PC-9 (cell line): ENCODE data around the gene ANKZF1. TPM values are rescaled to one million over a fixed set of nuclear protein-coding genes. Genes with fewer than 3 reads are reported as not detected.
A peak's percentile ranks its signal among the peaks of the same experiment; 100 is the strongest.

ENCODE experiments used
- BruUV-seq: library from RNA; stranded (reverse); fragments of 400-500 nt; replicated peaks from 2 replicates; lab custom pipeline; 2021; lab: Mats Ljungman, UMichigan
- CTCF ChIA-PET: fragments of 300-600 bp; sonication (Branson Sonifier 250); formaldehyde crosslinking; loops from one replicate; lab custom pipeline; 2022; ENCODE audit warnings: antibody characterized with exemption; lab: Charles Lee
- POLR2A ChIA-PET: fragments of 300-600 bp; sonication (Branson Sonifier 250); formaldehyde crosslinking; loops from one replicate; lab custom pipeline; 2022; ENCODE audit warnings: antibody characterized with exemption; ENCODE audit not compliant: unreplicated experiment; lab: Charles Lee
- DNase-seq, 2 experiments: peaks; one replicate each; pipeline versions ENCODE4 v3.0.0 to v3.0.0-alpha.2; 2015 to 2022; ENCODE audit warnings: mixed read lengths in 1 of 2
- H2AFZ ChIP-seq: fragments of 200-600 bp; sonication (generic); 2 replicates; pipeline ENCODE4 v1.8.1; 2017; ENCODE audit warnings: antibody characterized with exemption
- H3F3A ChIP-seq: fragments of 200-600 bp; sonication (generic); 2 replicates; pipeline ENCODE4 v1.8.1; 2017; ENCODE audit warnings: antibody characterized with exemption, mild to moderate bottlenecking, low read depth; ENCODE audit not compliant: insufficient read depth
- H3K27ac ChIP-seq: fragments of 200-600 bp; sonication (generic); 2 replicates; pipeline ENCODE4 v1.6.1; 2016; ENCODE audit warnings: mixed run types
- H3K27me3 ChIP-seq: fragments of 200-600 bp; sonication (generic); 2 replicates; pipeline ENCODE4 v1.6.1; 2016; ENCODE audit warnings: low read depth, mixed run types; ENCODE audit not compliant: insufficient read depth
- H3K36me3 ChIP-seq: fragments of 200-600 bp; sonication (generic); 2 replicates; pipeline ENCODE4 v1.6.1; 2016; ENCODE audit warnings: low read depth, mixed run types
- H3K4me1 ChIP-seq: fragments of 200-600 bp; sonication (generic); replicated peaks from 2 replicates; pipeline ENCODE4 v1.6.1; 2016; ENCODE audit warnings: mixed run types; ENCODE audit not compliant: insufficient read depth
- H3K4me2 ChIP-seq: fragments of 200-600 bp; sonication (generic); 2 replicates; pipeline ENCODE4 v1.6.1; 2017; ENCODE audit warnings: mixed run types
- H3K4me3 ChIP-seq: fragments of 200-600 bp; sonication (generic); 2 replicates; pipeline ENCODE4 v1.6.1; 2016; ENCODE audit warnings: mixed run types
- H3K79me2 ChIP-seq: fragments of 200-600 bp; sonication (generic); 2 replicates; pipeline ENCODE4 v1.6.1; 2017; ENCODE audit warnings: low read depth, mixed run types
- H3K9me2 ChIP-seq: fragments of 200-600 bp; sonication (generic); 2 replicates; pipeline ENCODE4 v1.8.1; 2017; ENCODE audit warnings: mild to moderate bottlenecking; ENCODE audit not compliant: insufficient read depth
- H3K9me3 ChIP-seq: fragments of 200-600 bp; sonication (generic); 2 replicates; pipeline ENCODE4 v1.8.1; 2016; ENCODE audit warnings: low read depth; ENCODE audit not compliant: insufficient read depth
- H4K20me1 ChIP-seq: fragments of 200-600 bp; sonication (generic); 2 replicates; pipeline ENCODE4 v1.8.1; 2017; ENCODE audit not compliant: insufficient read depth
- EZH2 ChIP-seq: fragments of 200-600 bp; sonication (generic); IDR thresholded peaks from 2 replicates; pipeline ENCODE4 v1.8.0; 2017; ENCODE audit warnings: antibody characterized with exemption, low read depth
- intact Hi-C: fragments of 100-400 bp; cut with micrococcal nuclease; formaldehyde crosslinking; loops from one replicate; pipeline ENCODE4 v1.10.0; 2022; ENCODE audit not compliant: unreplicated experiment
- total RNA-seq: library from RNA; stranded (reverse); gene quantifications from 2 replicates; pipeline ENCODE4 v1.2.3, GENCODE V29; 2021
- TF ChIP-seq, protein P1 (sequence below): fragments of 200-600 bp; sonication (generic); conservative IDR thresholded peaks from 2 replicates; pipeline ENCODE4 v1.6.1; 2017; ENCODE audit warnings: mixed run types, antibody characterized with exemption, mild to moderate bottlenecking, moderate library complexity

The ANKZF1 gene
- total RNA-seq, 1 experiment from 2014 or later: 62.2 TPM

- TF ChIP-seq EZH2: no peak
- TF ChIP-seq, protein P1, sequence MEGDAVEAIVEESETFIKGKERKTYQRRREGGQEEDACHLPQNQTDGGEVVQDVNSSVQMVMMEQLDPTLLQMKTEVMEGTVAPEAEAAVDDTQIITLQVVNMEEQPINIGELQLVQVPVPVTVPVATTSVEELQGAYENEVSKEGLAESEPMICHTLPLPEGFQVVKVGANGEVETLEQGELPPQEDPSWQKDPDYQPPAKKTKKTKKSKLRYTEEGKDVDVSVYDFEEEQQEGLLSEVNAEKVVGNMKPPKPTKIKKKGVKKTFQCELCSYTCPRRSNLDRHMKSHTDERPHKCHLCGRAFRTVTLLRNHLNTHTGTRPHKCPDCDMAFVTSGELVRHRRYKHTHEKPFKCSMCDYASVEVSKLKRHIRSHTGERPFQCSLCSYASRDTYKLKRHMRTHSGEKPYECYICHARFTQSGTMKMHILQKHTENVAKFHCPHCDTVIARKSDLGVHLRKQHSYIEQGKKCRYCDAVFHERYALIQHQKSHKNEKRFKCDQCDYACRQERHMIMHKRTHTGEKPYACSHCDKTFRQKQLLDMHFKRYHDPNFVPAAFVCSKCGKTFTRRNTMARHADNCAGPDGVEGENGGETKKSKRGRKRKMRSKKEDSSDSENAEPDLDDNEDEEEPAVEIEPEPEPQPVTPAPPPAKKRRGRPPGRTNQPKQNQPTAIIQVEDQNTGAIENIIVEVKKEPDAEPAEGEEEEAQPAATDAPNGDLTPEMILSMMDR: no peak
- POLR2A ChIA-PET: interaction anchor here (0.5 to 1.2 kb wide), 8 partner anchors 12 to 102 kb away, joined by 3 to 19 read pairs (median 8); partner anchors contain the start of genes ANKZF1, ATG9A and CNPPD1
- Histone ChIP-seq H3F3A (peaks cover 40% of the 10 kb centered on the region), H3K27me3 (no peaks in the 10 kb centered on the region), H3K4me3 (peak overlapping the region; percentile 18; the same call in 1 of the 2 replicates), H3K9me2 (no peaks in the 10 kb centered on the region), H3K79me2 (no peaks in the 10 kb centered on the region), H3K36me3 (no peaks in the 10 kb centered on the region), H2AFZ (no peak overlapping the region), H3K4me2 (peak overlapping the region; percentile 74), H4K20me1 (no peaks in the 10 kb centered on the region), H3K27ac (peak overlapping the region; percentile 95), H3K9me3 (no peaks in the 10 kb centered on the region), H3K4me1 (peaks cover 49% of the 10 kb centered on the region)
- intact Hi-C loops: loop anchor here (1.0 to 10.0 kb wide), 4 partner anchors 21 to 380 kb away; partner anchors contain the start of genes ABCB6, TUBA4A and TUBA4B
- CTCF ChIA-PET: interaction anchor here (0.5 to 1.5 kb wide), 3 partner anchors 21 to 231 kb away, joined by 3 to 13 read pairs (median 5); no protein-coding TSS in a partner anchor
- BruUV-seq: TSS peak; percentile 86
- DNase-seq: peak; percentile 82 to 90
These were observed 44.8 kb downstream of the ANKZF1 start for GRCh38 chr2:219274361-219274921.

- Histone ChIP-seq H3K4me3 (peak overlapping the region; percentile 81; the same call in 1 of the 2 replicates), H3K27me3 (no peaks in the 10 kb centered on the region), H3K79me2 (0 out of 2 replicates have a peak, but pooled peaks cover 3% of the 10 kb centered on the region), H3K36me3 (no peaks in the 10 kb centered on the region), H2AFZ (no peak overlapping the region), H3K4me2 (peak overlapping the region; percentile 93), H3K9me3 (no peaks in the 10 kb centered on the region), H3F3A (peaks cover 38% of the 10 kb centered on the region), H3K27ac (peak overlapping the region; percentile 51), H3K4me1 (peaks cover 51% of the 10 kb centered on the region), H3K9me2 (no peaks in the 10 kb centered on the region), H4K20me1 (no peaks in the 10 kb centered on the region)
- ChIA-PET CTCF (interaction anchor here (0.6 to 2.3 kb wide), 3 partner anchors 17 to 705 kb away, joined by 4 to 13 read pairs (median 6); no protein-coding TSS in a partner anchor), POLR2A (interaction anchor here (0.5 to 1.2 kb wide), 5 partner anchors 23 to 59 kb away, joined by 3 to 15 read pairs (median 4); no protein-coding TSS in a partner anchor)
- peak; percentile 60 to 82 for DNase-seq
- intact Hi-C loops: loop anchor here (2.0 to 10.0 kb wide), 2 partner anchors 71 to 383 kb away; partner anchors contain the start of gene ZFAND2B
- TF ChIP-seq, protein P1: peak; percentile 96
- TF ChIP-seq EZH2: no peak
- BruUV-seq: no TSS peak
These were observed 48.4 kb downstream of the ANKZF1 start for GRCh38 chr2:219277703-219278654.
